ACHN (cell line): ENCODE data around the gene KCNE4.

ENCODE experiments used
- DNase-seq: peaks from one replicate; pipeline ENCODE4 v3.0.0-alpha.2; 2015
- in situ Hi-C: cut with HindIII; loops from 2 replicates; pipeline ENCODE4 v1.10.0; 2017; ENCODE audit warnings: low sequenced_read_pairs, low pct_ligation_motif_present, low pct_unique_long_range_greater_than_20kb

The KCNE4 gene

GRCh38 chr2:223052548-223053483 lies 826 bp downstream of the KCNE4 start:
- DNase-seq, result no peak
- in situ Hi-C loops, result no loop called here

DNA sequence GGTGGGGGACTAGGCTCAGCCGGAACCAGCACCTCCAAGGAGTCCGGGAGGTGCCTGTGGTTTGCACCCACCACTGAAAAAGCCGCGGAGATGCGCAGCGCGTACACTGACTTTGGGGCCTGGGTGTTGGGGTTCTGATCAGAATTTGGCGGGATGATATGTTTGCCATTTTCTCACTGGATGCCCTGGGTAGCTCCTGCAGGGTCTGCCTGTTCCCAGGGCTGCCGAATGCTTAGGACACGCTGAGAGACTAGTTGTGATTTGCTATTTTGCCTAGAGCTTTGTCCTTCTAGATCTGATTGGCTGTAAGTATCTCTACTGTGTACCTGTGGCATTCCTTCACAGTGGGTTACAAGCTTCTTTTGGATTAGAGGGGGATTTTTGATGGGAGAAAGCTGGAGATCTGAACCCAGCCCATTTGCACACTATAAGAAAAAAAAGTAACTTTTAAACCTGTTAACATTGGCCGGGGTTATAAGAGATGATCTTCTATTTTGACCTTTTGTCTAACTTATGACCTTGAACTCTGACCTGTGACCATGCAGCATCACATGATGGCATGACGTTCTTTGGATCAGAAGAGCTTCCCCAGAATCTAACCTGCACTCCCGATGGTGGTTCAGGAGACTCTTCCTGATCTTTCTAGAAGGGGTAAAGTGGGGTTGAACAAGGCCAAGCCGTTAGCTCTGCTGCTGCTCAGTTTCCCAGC lies 1.6 kb downstream of the KCNE4 start:
- in situ Hi-C loops, result no loop called here
- DNase-seq, result no peak

DNA sequence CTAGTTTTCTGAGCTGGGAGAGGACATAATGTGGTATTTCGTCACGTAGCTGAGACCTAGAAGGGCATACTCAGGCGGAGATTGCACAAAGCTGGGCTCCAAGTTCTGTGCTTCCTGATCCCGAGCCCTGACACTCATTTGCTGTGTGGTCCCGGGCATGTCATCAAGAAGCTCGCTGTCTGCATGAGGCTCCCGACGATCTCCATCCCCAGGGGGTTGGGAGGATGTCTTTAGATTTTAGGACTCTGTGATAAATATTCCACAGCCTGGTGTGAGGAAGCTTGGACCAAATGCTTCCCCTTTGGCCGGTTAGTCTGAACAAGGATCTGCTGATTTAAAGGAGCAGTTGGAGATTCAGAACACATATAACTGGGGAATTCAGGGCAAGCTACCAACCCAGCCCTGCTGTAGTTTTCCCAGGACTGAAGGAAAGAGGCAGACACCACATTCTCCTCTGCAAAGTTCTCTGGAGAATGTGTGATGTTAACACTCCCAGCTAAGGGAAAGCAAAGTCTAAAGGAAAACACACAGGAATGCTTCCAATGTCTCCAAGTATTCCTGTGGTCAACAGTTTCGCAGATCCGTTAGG lies 2.3 kb downstream of the KCNE4 start:
- in situ Hi-C loops, result no loop called here
- DNase-seq, result no peak

GRCh38 chr2:223055140-223055539 lies 3.1 kb downstream of the KCNE4 start:
- no peak for DNase-seq
- in situ Hi-C loops, result no loop called here

DNA sequence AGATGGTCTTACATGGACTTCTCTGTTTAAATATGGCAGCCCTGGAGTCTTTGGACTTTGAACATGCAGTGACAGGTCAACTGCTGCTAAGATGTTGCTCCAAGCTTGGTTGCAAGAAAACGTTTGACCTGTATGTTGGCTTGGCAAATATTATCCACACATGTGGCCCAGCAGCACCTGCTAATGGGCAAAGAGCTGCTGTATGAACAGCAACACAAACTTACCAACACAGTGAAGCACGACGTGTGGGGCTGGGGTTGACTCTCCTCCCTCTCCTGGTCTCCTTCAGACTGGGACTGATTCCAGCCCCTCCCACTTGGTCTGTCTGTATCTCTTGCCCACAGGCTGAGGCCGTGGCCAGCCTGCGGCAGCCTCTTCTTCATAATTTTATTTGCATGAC lies 3.8 kb downstream of the KCNE4 start:
- in situ Hi-C loops, result no loop called here
- no peak for DNase-seq

- in situ Hi-C loops, result no loop called here
- no peak for DNase-seq
Observed at GRCh38 chr2:223056701-223057418, 4.9 kb downstream of the KCNE4 start.

DNA sequence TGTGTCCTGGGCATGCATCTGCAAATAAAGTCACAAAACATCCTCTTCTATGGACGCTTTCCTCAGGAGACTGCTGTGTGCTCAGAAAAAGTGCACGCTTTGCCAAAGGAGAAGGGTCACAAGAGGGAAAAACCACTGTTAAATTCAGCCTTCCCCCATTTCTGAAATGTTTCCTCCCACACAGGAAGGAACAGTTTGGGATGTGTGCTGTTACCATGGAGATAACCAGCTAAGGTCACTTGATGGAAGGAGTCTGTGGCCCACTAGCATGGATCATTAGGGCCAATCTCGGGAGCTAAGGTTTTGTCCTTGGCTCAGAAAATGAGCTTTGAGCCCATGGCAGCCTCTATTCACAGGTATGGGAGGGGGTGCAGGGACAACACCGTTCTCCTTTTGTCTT lies 5.6 kb downstream of the KCNE4 start:
- no peak for DNase-seq
- in situ Hi-C loops, result no loop called here

DNA sequence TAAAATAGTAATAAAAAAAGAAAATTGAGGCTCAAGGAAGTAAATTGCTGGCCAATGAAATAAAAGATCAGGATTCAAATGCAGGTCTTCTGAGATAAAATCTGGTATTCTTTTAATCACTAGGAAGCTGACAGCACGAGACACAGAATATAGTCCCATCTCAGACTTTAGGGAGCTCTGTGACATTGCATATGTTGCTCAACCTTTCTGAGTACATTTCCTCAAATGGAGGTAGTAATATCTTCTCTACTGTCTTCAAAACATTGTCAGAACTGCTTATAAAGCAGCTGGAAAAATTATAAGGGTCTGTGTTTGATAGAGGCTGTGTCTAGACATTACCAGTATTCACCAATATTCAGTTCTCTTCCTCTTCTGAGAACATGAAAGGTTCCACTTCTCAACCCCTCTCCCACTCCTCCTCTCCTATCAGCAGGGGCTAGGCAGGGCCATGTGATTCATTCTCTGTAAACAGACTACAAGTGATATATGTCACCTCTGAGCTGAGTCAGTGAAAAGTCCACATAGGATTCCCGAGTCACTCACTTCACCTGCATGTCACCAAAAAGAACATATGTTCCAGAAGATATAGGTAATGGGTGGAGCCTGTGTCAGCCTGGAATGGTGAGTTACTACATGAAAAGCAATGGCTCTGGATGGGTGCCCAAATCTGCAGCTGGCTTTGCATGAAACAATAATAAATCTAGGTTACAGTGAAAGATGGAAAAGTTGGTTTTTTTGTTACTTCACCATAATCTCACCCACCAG lies 7.1 kb downstream of the KCNE4 start:
- in situ Hi-C loops, result no loop called here
- no peak for DNase-seq

DNA sequence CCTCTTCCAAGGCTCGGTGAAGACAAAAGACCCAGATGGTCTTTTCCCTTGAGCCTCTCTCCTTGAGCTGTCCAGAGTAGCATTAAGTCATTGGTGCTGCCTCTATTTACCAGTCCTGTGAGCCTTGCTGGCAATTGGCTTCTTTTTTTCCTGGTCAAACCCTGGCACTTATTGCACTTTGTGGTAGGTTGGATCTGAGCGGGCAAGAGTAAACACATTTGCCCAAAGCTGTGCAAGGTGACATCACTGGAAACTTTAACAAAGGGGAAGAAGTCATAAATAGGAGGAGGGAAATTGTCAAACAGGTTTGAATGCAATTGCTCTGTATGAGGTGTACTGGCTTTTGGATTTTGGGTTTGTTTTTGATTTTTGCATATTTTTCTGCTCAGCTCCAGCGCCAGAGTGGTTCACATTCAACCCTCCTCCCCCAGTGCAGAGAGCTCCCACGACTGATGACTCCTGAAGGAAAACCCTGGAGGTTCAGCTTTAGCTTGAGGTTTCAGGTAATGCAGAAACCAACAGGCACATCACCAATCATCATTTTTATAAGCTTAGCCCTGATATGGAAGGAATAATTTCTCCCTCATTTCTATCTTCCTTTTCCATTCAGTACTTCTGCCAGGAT lies 8.3 kb downstream of the KCNE4 start:
- no peak for DNase-seq
- in situ Hi-C loops, result no loop called here

DNA sequence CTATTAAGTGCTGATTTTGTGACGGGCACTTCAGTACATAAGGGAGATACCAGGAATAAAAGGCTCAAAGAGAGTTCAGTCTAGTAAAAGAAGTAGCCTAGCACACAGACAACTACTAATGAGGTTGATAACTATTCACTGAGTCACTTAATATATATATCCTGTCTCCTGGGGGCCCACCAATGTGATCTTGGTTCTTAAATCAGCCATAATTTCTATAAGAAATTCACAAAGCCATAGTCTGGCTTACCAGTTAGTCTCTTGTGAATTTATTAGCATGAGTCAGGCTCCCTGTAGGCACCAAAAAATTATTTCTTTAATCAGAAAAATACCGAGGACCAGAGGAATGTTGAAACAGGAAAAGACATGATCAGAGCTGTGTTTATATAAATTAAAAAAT lies 10.4 kb downstream of the KCNE4 start:
- in situ Hi-C loops, result no loop called here

DNA sequence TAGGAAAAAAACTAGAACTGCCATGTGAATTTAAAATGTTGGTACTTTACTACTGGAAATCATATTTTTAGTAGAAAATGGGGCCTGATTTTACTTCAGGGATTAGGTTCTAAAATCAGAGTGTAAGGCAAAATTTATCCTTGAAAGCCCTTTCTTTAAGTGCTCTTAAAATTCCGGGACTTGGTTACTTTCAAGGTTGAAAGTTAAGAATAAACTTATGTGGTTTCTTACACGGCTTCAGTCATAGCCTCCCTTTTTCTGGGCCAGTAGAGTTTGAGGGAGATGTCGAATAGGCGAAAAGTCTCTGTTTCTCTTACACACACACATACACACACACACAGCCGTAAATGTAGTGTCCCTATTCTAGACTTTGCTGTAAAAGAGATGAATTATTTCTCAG lies 13.1 kb downstream of the KCNE4 start:
- no peak for DNase-seq
- in situ Hi-C loops, result no loop called here

More for the DNA sequence above, 10.4 kb downstream of the KCNE4 start:
- no peak for DNase-seq

DNA sequence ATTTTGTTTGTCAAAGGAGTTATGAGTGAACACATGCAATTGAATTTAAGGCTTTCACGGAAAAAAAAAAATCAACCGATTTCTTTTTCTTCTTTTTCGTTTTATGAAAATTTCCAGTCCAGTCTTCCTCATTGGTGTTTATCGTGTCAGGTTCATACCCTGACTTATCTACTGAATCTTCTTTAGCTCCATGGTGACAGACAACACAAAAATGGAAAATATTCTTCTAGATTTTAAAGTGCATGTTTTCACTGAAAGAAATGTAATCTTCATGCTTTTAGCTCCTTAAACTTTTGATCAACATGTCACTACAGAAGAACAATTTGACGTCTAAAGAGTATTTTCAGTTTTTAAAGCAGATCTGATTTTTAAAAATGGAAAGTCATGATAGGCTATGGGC lies 14.7 kb downstream of the KCNE4 start:
- DNase-seq, result no peak
- in situ Hi-C loops, result no loop called here

- in situ Hi-C loops, result no loop called here
- DNase-seq, result no peak
Observed at GRCh38 chr2:223068071-223068470, 16.1 kb downstream of the KCNE4 start.

DNA sequence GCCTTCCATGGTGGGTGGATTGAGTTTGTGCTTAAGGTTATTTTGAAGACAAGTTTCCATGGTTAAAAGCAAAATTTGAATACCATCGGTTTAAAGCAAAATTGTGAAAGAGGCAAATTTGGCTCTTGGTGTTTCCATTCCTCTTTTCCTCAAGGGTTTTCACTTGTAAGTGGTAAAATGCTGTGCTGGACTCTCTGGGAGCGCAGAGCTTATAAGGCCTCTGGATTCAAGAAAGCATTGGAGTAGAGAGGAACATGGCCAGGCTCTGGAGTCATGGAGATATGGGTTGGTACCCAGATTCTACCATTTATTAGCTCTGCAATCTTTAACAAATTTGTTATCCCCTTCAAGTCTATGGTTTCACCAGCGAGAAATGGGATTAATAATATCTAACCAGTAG lies 17.5 kb downstream of the KCNE4 start:
- in situ Hi-C loops, result no loop called here
- DNase-seq, result no peak

- in situ Hi-C loops, result no loop called here
Observed at GRCh38 chr2:223069988-223070387, 18.0 kb downstream of the KCNE4 start.

GRCh38 chr2:223071139-223071538 lies 19.1 kb downstream of the KCNE4 start:
- in situ Hi-C loops, result no loop called here
- no peak for DNase-seq

More at GRCh38 chr2:223069988-223070387, 18.0 kb downstream of the KCNE4 start:
- DNase-seq, result no peak

DNA sequence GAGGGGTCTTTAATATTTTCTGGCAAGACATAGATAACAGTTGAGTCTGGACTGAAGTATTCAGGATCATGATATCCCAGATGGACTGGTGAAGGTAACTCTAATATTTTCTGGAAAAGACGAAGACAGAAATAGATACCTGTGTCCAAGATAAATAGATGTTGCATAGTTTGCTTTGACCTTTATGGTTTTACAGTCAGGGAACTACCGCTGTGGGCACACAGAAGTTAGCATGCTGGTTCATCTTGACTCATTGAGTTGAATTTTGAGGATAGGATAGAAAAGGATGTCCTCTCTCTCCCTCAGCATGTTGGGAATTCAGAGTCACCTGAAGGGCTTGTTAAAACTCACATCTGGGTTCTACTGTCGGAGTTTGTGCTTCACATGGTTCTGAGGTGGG lies 20.8 kb downstream of the KCNE4 start:
- DNase-seq, result no peak
- in situ Hi-C loops, result no loop called here
